ENCODE data around the gene CASP2. TPM values are rescaled to one million over a fixed set of nuclear protein-coding genes. Genes with fewer than 3 reads are reported as not detected.
A peak's percentile ranks its signal among the peaks of the same experiment; 100 is the strongest.

CASP2 gene
- total RNA-seq, 1 experiment from 2014 or later: 67.2 TPM

GRCh38 chr7:143284591-143285469 is 3.3 kb upstream of the CASP2 start, which contains the start of gene TMEM139:
Gene TMEM139 (plus strand): TSS chr7:143284958. CDS start chr7:143285958, 1,000 bp downstream.
- H3K4me1 ChIP-seq (replicated peaks; ENCODE audit: insufficient read depth): peaks cover 62% of the 10 kb centered on the region
- TF ChIP-seq, protein P1, sequence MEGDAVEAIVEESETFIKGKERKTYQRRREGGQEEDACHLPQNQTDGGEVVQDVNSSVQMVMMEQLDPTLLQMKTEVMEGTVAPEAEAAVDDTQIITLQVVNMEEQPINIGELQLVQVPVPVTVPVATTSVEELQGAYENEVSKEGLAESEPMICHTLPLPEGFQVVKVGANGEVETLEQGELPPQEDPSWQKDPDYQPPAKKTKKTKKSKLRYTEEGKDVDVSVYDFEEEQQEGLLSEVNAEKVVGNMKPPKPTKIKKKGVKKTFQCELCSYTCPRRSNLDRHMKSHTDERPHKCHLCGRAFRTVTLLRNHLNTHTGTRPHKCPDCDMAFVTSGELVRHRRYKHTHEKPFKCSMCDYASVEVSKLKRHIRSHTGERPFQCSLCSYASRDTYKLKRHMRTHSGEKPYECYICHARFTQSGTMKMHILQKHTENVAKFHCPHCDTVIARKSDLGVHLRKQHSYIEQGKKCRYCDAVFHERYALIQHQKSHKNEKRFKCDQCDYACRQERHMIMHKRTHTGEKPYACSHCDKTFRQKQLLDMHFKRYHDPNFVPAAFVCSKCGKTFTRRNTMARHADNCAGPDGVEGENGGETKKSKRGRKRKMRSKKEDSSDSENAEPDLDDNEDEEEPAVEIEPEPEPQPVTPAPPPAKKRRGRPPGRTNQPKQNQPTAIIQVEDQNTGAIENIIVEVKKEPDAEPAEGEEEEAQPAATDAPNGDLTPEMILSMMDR (conservative IDR thresholded peaks at IDR 0.05): no peak
- TF ChIP-seq EZH2 (IDR thresholded peaks at IDR 0.05; ENCODE audit: low read depth): no peak
- peak within 1 kb of the TSS; percentile 58 for H2AFZ ChIP-seq
- BruUV-seq (replicated peaks): TSS peak; percentile 27
- H3K27me3 ChIP-seq (ENCODE audit: insufficient read depth, low read depth): no peaks in the 10 kb centered on the region
- H3F3A ChIP-seq (ENCODE audit: insufficient read depth, low read depth): peaks cover 47% of the 10 kb centered on the region
- H3K36me3 ChIP-seq (ENCODE audit: low read depth): peaks cover 19% of the 10 kb centered on the region
- POLR2A ChIA-PET (ENCODE audit: unreplicated experiment): interaction anchor here (0.6 kb wide), 2 partner anchors 16 to 26 kb away, joined by 3 to 4 read pairs; no protein-coding TSS in a partner anchor
- no peaks in the 10 kb centered on the region; the same call in 1 of the 2 replicates for H3K9me3 ChIP-seq (ENCODE audit: insufficient read depth, low read depth)
- H3K79me2 ChIP-seq (ENCODE audit: low read depth): peaks cover 38% of the 10 kb centered on the region
- peak within 1 kb of the TSS; percentile 77 for H3K4me3 ChIP-seq
- peak; percentile 70 to 82 for DNase-seq
- peak within 1 kb of the TSS; percentile 91 for H3K4me2 ChIP-seq
- intact Hi-C loops (cut with micrococcal nuclease; ENCODE audit: unreplicated experiment): loop anchor here (1.0 kb wide), 2 partner anchors 22 to 37 kb away; partner anchors contain the start of gene GSTK1
- CTCF ChIA-PET: no interaction called here
- H3K9me2 ChIP-seq (ENCODE audit: insufficient read depth): no peaks in the 10 kb centered on the region
- peak within 1 kb of the TSS; percentile 90 for H3K27ac ChIP-seq
- H4K20me1 ChIP-seq (ENCODE audit: insufficient read depth): no peaks in the 10 kb centered on the region

GRCh38 chr7:143285470-143285778 is 2.7 kb upstream of the CASP2 start:
- peaks cover 44% of the 10 kb centered on the region for H3K79me2 ChIP-seq (ENCODE audit: low read depth)
- BruUV-seq (replicated peaks): no TSS peak
- H3K36me3 ChIP-seq (ENCODE audit: low read depth): peaks cover 23% of the 10 kb centered on the region
- H2AFZ ChIP-seq: 0 out of 2 replicates have a peak overlapping the region, but pooled peaks have one; percentile 58
- H3K4me2 ChIP-seq: peak overlapping the region; percentile 91
- H3K4me1 ChIP-seq (replicated peaks; ENCODE audit: insufficient read depth): peaks cover 62% of the 10 kb centered on the region
- H3K27ac ChIP-seq: peak overlapping the region; percentile 90
- peak overlapping the region; percentile 77 for H3K4me3 ChIP-seq
- intact Hi-C loops (cut with micrococcal nuclease; ENCODE audit: unreplicated experiment): loop anchor here (1.0 kb wide), 2 partner anchors 22 to 37 kb away; partner anchors contain the start of gene GSTK1
- CTCF ChIA-PET: interaction anchor here (0.6 kb wide), 1 partner anchor 95 kb away, joined by 4 read pairs; no protein-coding TSS in a partner anchor
- TF ChIP-seq EZH2 (IDR thresholded peaks at IDR 0.05; ENCODE audit: low read depth): no peak
- TF ChIP-seq, protein P1 (conservative IDR thresholded peaks at IDR 0.05): no peak
- H3K9me2 ChIP-seq (ENCODE audit: insufficient read depth): no peaks in the 10 kb centered on the region
- H3F3A ChIP-seq (ENCODE audit: insufficient read depth, low read depth): peaks cover 42% of the 10 kb centered on the region
- DNase-seq: peak; percentile 96
- no peaks in the 10 kb centered on the region; the same call in 1 of the 2 replicates for H3K9me3 ChIP-seq (ENCODE audit: insufficient read depth, low read depth)
- POLR2A ChIA-PET (ENCODE audit: unreplicated experiment): interaction anchor here (0.6 kb wide), 3 partner anchors 16 to 26 kb away, joined by 3 to 4 read pairs (median 3); partner anchors contain the start of gene GSTK1
- H3K27me3 ChIP-seq (ENCODE audit: insufficient read depth, low read depth): no peaks in the 10 kb centered on the region
- no peaks in the 10 kb centered on the region for H4K20me1 ChIP-seq (ENCODE audit: insufficient read depth)

DNA sequence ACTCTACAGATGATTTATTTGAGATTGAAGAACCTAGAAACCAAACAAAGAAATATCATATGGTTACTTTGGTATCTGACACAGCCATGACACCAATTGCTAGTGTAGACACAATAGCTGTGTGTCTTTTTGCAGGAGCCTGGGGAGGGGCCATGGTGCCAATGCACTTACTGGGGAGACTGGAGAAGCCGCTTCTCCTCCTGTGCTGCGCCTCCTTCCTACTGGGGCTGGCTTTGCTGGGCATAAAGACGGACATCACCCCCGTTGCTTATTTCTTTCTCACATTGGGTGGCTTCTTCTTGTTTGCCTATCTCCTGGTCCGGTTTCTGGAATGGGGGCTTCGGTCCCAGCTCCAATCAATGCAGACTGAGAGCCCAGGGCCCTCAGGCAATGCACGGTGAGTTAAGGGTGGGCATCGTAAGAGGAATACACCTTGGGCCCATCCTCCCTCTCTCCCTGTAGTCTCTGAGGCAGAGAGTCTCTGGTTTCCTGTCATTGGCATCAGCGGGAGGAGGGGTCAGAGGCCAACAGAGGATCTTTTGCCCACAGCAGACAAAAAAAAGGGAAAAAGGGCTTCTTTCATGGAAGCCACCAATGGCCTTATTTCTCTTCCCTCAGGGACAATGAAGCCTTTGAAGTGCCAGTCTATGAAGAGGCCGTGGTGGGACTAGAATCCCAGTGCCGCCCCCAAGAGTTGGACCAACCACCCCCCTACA is 2.2 kb upstream of the CASP2 start:
- H3K4me2 ChIP-seq: peak overlapping the region; percentile 91
- no TSS peak for BruUV-seq (replicated peaks)
- H3K9me3 ChIP-seq (ENCODE audit: insufficient read depth, low read depth): no peaks in the 10 kb centered on the region; the same call in 1 of the 2 replicates
- H3K27me3 ChIP-seq (ENCODE audit: insufficient read depth, low read depth): no peaks in the 10 kb centered on the region
- peak overlapping the region; percentile 77 for H3K4me3 ChIP-seq
- H3K27ac ChIP-seq: peak overlapping the region; percentile 90
- CTCF ChIA-PET: interaction anchor here (0.6 kb wide), 1 partner anchor 94 kb away, joined by 4 read pairs; no protein-coding TSS in a partner anchor
- peaks cover 38% of the 10 kb centered on the region for H3F3A ChIP-seq (ENCODE audit: insufficient read depth, low read depth)
- peaks cover 49% of the 10 kb centered on the region for H3K79me2 ChIP-seq (ENCODE audit: low read depth)
- peaks cover 29% of the 10 kb centered on the region for H3K36me3 ChIP-seq (ENCODE audit: low read depth)
- H2AFZ ChIP-seq: no peak overlapping the region
- POLR2A ChIA-PET (ENCODE audit: unreplicated experiment): interaction anchor here (0.6 kb wide), 2 partner anchors 23 to 27 kb away, joined by 3 to 4 read pairs; partner anchors contain the start of gene GSTK1
- intact Hi-C loops (cut with micrococcal nuclease; ENCODE audit: unreplicated experiment): loop anchor here (1.0 kb wide), 2 partner anchors 23 to 38 kb away; partner anchors contain the start of gene GSTK1
- TF ChIP-seq, protein P1 (conservative IDR thresholded peaks at IDR 0.05): no peak
- no peak for TF ChIP-seq EZH2 (IDR thresholded peaks at IDR 0.05; ENCODE audit: low read depth)
- no peaks in the 10 kb centered on the region for H4K20me1 ChIP-seq (ENCODE audit: insufficient read depth)
- no peaks in the 10 kb centered on the region for H3K9me2 ChIP-seq (ENCODE audit: insufficient read depth)
- no peak for DNase-seq
- H3K4me1 ChIP-seq (replicated peaks; ENCODE audit: insufficient read depth): peaks cover 63% of the 10 kb centered on the region
